Measurements from ENCODE around the gene SLC13A3. TPM values are rescaled to one million over a fixed set of nuclear protein-coding genes. Genes with fewer than 3 reads are reported as not detected.

Gene SLC13A3
- total RNA-seq, 4 donors from 2014 or later: 0.20 to 2.8 (median 1.1) TPM

DNA sequence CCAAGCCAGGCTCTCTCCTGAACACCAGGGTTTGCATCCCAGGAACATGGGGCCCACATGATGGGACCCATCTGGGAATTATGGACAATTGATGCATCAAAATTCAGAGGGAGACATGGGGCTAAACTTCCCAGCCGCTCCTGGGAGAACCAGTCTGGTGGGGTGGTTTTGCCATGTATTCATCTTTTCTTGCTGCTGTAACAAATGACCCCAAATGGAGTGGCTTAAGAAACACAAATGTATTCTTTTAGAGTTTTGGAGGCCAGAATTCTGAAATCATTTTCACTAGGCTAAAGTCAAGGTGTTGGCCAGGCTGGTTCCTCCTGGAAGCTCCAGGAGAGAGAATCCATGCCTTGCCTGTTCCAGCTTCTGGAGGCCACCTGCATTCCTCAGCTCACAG is 6.5 kb downstream of the SLC13A3 start:
- H3K27me3 ChIP-seq: no peaks in the 10 kb centered on the region
- ATAC-seq (no peak), DNase-seq (no peak)
- intact Hi-C loops (cut with DNase I; ENCODE audit: low total_unique reads): no loop called here
- H3K4me1 ChIP-seq: no peaks in the 10 kb centered on the region
- TF ChIP-seq POLR2A (IDR thresholded peaks at IDR 0.05): no peak
- TF ChIP-seq, protein P1, sequence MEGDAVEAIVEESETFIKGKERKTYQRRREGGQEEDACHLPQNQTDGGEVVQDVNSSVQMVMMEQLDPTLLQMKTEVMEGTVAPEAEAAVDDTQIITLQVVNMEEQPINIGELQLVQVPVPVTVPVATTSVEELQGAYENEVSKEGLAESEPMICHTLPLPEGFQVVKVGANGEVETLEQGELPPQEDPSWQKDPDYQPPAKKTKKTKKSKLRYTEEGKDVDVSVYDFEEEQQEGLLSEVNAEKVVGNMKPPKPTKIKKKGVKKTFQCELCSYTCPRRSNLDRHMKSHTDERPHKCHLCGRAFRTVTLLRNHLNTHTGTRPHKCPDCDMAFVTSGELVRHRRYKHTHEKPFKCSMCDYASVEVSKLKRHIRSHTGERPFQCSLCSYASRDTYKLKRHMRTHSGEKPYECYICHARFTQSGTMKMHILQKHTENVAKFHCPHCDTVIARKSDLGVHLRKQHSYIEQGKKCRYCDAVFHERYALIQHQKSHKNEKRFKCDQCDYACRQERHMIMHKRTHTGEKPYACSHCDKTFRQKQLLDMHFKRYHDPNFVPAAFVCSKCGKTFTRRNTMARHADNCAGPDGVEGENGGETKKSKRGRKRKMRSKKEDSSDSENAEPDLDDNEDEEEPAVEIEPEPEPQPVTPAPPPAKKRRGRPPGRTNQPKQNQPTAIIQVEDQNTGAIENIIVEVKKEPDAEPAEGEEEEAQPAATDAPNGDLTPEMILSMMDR (IDR thresholded peaks at IDR 0.05 in 4 of 5, conservative IDR thresholded peaks at IDR 0.05 in 1 of 5): no peak
- in situ Hi-C loops (cut with MboI; ENCODE audit: low sequenced_read_pairs in 4 of 4): no loop called here
- no peaks in the 10 kb centered on the region for H3K9me3 ChIP-seq
- no peak overlapping the region for H3K27ac ChIP-seq
- no peaks in the 10 kb centered on the region for H3K36me3 ChIP-seq
- no peak overlapping the region for H3K4me3 ChIP-seq

DNA sequence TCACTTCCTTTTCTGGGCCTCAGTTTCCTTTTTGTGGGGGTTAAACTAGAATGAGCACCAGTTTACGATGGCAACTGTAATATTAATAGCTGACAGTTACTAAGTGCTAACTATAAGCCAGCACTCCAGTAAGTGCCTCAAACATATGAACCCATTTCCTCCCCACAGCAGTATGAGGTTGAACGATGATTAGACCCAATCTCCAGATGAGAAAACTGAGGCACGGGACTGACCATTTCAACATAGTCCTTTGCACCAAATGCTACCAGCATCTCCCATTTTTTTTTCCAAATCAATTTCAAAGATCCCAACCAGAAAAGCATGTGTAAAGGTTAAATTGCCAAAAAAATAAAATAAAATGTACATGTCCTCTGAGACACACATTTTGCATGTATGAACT is 7.1 kb downstream of the SLC13A3 start:
- H3K27ac ChIP-seq: no peak overlapping the region
- in situ Hi-C loops (cut with MboI; ENCODE audit: low sequenced_read_pairs in 4 of 4) (no loop called here), intact Hi-C loops (cut with DNase I; ENCODE audit: low total_unique reads) (no loop called here)
- no peaks in the 10 kb centered on the region for H3K4me1 ChIP-seq
- H3K27me3 ChIP-seq: no peaks in the 10 kb centered on the region
- H3K36me3 ChIP-seq: no peaks in the 10 kb centered on the region
- H3K4me3 ChIP-seq: no peak overlapping the region
- TF ChIP-seq, protein P1 (IDR thresholded peaks at IDR 0.05 in 4 of 5, conservative IDR thresholded peaks at IDR 0.05 in 1 of 5): no peak
- ATAC-seq (no peak), DNase-seq (no peak)
- H3K9me3 ChIP-seq: no peaks in the 10 kb centered on the region

DNA sequence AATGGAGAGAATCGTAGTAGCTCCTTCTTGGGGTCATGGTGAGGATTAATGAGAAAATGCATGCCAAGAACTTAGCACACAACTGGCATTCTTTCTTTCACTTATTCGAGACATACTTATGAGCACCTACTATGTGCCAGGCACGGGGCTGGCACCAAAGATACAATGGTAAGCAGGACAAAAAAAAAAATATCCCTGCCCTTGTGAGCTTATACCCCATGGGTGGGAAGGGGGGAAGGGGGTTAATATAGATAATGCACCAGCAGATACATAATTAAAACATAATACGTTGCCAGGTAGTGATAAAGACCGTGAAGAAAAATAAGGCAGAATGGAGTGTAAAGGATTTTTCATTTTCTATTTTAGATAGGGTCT is 8.3 kb downstream of the SLC13A3 start:
- Histone ChIP-seq H3K4me1 (no peaks in the 10 kb centered on the region), H3K4me3 (no peak overlapping the region), H3K9me3 (no peaks in the 10 kb centered on the region), H3K36me3 (no peaks in the 10 kb centered on the region), H3K27me3 (no peaks in the 10 kb centered on the region), H3K27ac (no peak overlapping the region)
- no peak for DNase-seq
- TF ChIP-seq, protein P1 (IDR thresholded peaks at IDR 0.05 in 4 of 5, conservative IDR thresholded peaks at IDR 0.05 in 1 of 5): no peak
- no peak for TF ChIP-seq POLR2A (IDR thresholded peaks at IDR 0.05)
- intact Hi-C loops (cut with DNase I; ENCODE audit: low total_unique reads): no loop called here
- in situ Hi-C loops (cut with MboI; ENCODE audit: low sequenced_read_pairs in 4 of 4): no loop called here
- ATAC-seq: no peak

DNA sequence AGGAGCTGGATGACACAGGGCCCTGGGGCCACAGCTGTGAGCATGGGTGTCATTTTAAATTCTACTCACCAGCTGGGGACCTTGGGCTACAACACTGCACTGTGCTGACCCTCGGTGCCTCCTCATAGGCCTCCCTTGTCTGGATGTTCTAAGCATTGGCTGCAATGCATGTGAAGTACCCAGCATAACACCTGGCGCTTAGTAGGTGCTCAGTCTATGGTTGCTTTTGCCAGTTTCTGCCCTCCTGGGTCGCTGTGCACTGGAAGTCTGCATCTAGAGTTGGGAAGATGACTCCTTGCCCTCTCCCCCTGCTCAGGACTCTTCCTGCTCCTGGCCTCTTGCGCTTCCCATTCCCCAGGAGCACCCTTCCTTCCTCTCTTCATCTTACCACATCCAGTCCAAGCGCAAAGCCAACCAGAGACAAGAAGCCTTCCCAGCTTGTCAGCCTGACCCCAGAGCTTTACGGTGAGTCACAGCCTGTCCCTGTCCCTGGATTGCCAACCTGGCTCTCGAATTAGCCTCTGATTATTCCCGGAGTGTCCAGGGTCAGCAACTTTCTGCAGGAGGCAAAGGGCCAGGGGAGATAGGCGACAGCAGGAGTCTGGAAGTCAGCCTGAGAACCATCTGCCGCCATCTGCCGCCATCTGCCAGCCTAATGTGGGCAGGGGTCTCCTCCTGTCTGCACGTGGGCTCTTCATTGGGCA is 8.8 kb downstream of the SLC13A3 start:
- no peaks in the 10 kb centered on the region for H3K36me3 ChIP-seq
- in situ Hi-C loops (cut with MboI; ENCODE audit: low sequenced_read_pairs in 4 of 4) (no loop called here), intact Hi-C loops (cut with DNase I; ENCODE audit: low total_unique reads) (no loop called here)
- TF ChIP-seq, protein P1 (IDR thresholded peaks at IDR 0.05 in 4 of 5, conservative IDR thresholded peaks at IDR 0.05 in 1 of 5): no peak
- no peak for TF ChIP-seq POLR2A (IDR thresholded peaks at IDR 0.05)
- H3K27me3 ChIP-seq: no peaks in the 10 kb centered on the region
- no peaks in the 10 kb centered on the region for H3K4me1 ChIP-seq
- H3K9me3 ChIP-seq: no peaks in the 10 kb centered on the region
- no peak overlapping the region for H3K4me3 ChIP-seq
- ATAC-seq: no peak
- DNase-seq: no peak
- H3K27ac ChIP-seq: no peak overlapping the region

DNA sequence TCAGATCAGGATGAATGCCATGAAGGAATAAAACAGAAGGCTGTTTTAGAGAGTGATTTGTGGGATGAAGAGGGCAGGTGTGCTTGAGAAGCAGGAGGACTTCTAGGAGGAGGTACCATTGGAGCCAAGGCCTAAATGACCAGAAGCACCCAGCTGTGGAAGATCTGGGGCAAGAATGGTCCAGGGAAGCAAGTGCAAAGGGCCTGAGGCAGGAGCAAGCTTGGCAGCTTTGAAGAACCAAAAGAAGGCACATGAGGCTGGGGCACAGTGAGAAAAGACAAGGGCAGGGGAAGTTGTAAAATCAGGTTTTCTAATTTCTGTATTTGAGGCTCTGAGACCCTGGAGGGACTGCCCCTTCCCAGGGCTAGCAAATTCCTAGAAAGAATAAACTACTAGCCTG is 9.8 kb downstream of the SLC13A3 start:
- no peaks in the 10 kb centered on the region for H3K4me1 ChIP-seq
- no peaks in the 10 kb centered on the region for H3K9me3 ChIP-seq
- intact Hi-C loops (cut with DNase I; ENCODE audit: low total_unique reads): no loop called here
- in situ Hi-C loops (cut with MboI; ENCODE audit: low sequenced_read_pairs in 4 of 4): no loop called here
- no peaks in the 10 kb centered on the region for H3K27me3 ChIP-seq
- ATAC-seq: no peak
- TF ChIP-seq POLR2A (IDR thresholded peaks at IDR 0.05): no peak
- TF ChIP-seq, protein P1 (IDR thresholded peaks at IDR 0.05 in 4 of 5, conservative IDR thresholded peaks at IDR 0.05 in 1 of 5): no peak
- H3K4me3 ChIP-seq: no peak overlapping the region
- H3K27ac ChIP-seq: no peak overlapping the region
- no peak for DNase-seq
- no peaks in the 10 kb centered on the region for H3K36me3 ChIP-seq

All from gastrocnemius medialis (tissue), 4 donors.